ENCODE measurements around the gene BEX2.

The BEX2 gene

DNA sequence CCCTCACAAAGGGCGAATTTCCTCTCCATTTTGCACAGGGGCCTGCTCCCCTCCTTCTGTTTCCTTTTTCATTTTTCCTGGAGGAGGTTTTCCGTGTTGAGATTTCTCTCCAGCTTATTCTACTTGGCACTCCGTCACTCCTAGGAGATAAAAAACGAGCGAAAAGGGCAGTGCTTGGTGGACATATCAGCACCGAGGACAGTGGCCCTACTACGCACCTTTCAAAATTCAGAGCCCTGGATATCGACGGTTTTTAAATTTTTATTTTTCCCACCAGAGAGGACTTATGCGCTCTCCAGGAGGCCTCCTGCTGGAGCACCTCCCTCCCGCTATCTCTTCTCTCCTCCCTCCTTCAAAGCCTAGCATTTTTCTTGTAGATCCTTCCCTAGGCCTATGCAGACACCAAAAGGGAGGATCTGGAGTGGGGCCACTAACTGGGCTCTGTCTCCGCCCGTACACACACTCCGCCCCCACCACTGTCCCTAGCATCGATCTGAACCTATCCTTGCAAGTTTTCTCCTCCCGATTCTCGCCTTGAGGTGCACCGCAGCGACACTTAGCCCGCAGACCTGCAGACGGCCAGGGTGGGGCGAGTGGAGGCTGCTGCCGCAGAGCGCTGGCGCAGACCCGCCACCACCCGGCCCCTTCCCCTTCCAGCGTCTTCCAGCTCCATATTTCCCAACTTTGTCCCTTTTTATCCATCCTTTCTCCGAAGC, 37.0 kb upstream of the BEX2 start:
- FAIRE-seq = no peak
- DNase-seq (ENCODE audit: insufficient read length, low spot score) = no peak

DNA sequence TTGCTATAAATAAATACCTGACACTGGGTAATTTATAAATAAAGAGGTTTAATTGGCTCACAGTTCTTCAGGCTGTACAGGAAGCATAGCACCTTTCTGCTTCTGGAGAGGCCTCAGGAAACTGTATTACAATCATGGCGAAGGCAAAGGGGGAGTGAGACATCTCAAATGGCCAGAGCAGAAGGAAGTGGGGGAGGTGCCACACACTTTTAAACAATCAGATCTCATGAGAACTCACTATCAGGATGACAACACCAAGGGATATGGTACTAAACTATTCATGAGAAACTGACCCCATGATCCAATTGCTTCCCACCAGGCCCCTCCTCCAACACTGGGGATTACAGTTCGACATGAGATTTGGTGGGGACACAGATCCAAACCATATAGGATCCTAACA, 33.8 kb upstream of the BEX2 start:
- DNase-seq (ENCODE audit: insufficient read length, low spot score) = no peak
- no peak for TF ChIP-seq CTCF (IDR thresholded peaks at IDR 0.05; ENCODE audit: insufficient read depth, missing control alignments)
- no peak for FAIRE-seq

More for the DNA sequence above, 37.0 kb upstream of the BEX2 start:
- no peak for TF ChIP-seq CTCF (IDR thresholded peaks at IDR 0.05; ENCODE audit: insufficient read depth, missing control alignments)

GRCh38 chrX:103343105-103343504, 32.3 kb upstream of the BEX2 start:
- DNase-seq (ENCODE audit: insufficient read length, low spot score) = no peak

GRCh38 chrX:103338663-103339062, 27.9 kb upstream of the BEX2 start:
- DNase-seq (ENCODE audit: insufficient read length, low spot score) (no peak), FAIRE-seq (no peak)
- no peak for TF ChIP-seq CTCF (IDR thresholded peaks at IDR 0.05; ENCODE audit: insufficient read depth, missing control alignments)

More at GRCh38 chrX:103343105-103343504, 32.3 kb upstream of the BEX2 start:
- no peak for FAIRE-seq
- TF ChIP-seq CTCF (IDR thresholded peaks at IDR 0.05; ENCODE audit: insufficient read depth, missing control alignments) = peak; percentile 42

DNA sequence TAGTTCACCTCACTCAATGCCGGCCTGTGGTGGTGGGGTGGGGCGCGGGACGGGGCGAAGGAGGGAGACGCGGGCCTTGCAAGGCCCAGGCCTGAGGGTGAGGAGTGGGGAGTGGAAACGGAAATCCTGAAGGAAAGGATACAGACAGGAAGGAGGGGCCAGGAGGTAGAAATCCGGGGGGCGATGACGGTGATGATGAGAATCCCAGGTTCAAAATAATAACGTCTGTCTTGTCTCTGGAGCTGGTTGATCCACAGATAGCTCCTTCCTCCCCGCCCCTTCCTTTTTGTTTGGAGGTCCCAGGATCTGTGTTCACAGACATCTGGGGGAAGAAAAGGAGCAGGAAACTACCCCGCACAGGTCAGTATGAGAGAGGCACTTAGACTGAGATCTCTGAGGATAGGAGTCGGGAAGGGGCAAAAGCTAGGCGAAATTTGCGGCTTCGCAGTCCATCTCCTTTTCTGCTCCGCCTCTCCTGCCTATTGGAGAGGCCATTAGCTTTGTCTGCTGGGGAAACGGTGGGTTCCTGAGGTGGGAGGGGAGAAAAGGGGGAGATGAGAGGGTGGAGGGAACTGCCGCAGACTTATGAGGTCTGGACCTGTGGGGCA, 20.0 kb upstream of the BEX2 start:
- FAIRE-seq (no peak), DNase-seq (ENCODE audit: insufficient read length, low spot score) (no peak)
- no peak for TF ChIP-seq CTCF (IDR thresholded peaks at IDR 0.05; ENCODE audit: insufficient read depth, missing control alignments)

DNA sequence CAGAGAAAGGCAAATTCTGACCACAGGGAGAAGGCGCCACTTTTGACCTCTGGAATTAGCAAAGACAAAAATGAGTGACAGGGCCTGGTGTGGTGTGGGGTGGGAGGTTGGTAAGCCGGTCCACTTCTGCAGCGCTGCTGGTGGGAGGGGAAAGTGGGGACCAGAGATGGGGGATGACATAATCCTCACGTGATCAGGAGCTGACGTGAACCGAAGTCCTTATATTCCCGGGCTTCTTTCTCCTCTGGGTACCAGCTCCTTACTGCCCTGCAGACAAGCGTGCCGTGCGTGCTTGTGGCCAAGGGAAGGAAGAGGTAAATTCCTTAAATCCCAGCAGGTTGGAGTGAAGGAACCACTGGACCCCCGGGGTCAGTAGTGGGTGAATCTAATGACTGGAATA, 19.2 kb upstream of the BEX2 start, which contains the start of gene TCEAL7:
Gene TCEAL7, plus strand, starts transcription at position 249 of the 400 bp plus-strand sequence. CDS start 1,165 bp downstream, outside the sequence.
- no peak for DNase-seq (ENCODE audit: insufficient read length, low spot score)
- no peak for FAIRE-seq
- no peak for TF ChIP-seq CTCF (IDR thresholded peaks at IDR 0.05; ENCODE audit: insufficient read depth, missing control alignments)

DNA sequence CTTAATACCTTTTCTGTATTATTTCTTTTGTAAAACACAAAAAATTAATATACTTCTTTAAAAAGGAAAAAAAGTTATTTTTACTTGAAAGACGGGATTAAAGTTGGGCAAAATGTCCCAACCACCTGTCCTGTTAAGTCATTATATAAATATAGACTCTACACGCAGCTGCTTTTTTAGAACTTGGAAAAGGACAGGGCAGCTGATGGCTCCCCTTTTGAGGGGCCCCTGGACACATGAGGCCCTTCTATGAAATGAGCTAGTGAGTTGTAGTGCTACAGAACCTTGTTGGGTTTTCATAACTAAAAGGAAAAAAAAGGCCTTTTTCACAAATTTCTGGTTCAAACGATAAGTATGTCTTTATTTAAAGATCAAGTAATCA, 600 bp upstream of the BEX2 start:
- TF ChIP-seq CTCF (IDR thresholded peaks at IDR 0.05; ENCODE audit: insufficient read depth, missing control alignments) = no peak
- FAIRE-seq = no peak
- no peak for DNase-seq (ENCODE audit: insufficient read length, low spot score)
